HepG2 (cell line): ENCODE data around the gene AP1M1.

Experiments
- SMARCE1 ChIP-seq: fragments of 450-650 bp; IDR thresholded peaks from 2 replicates; pipeline ENCODE4 v1.6.1; 2017; ENCODE audit warnings: borderline replicate concordance
- SMYD3 ChIP-seq: sonication (generic); formaldehyde crosslinking; IDR thresholded peaks from 2 replicates; pipeline ENCODE4 v1.8.1; 2023; ENCODE audit warnings: mild to moderate bottlenecking, missing genetic modification reagents
- TGIF2 ChIP-seq: IDR thresholded peaks from 2 replicates; pipeline ENCODE4 v1.6.1; 2016; ENCODE audit warnings: control low read depth, missing compliant biosample characterization
- ZNF629 ChIP-seq: sonication (generic); formaldehyde crosslinking; conservative IDR thresholded peaks from 2 replicates; pipeline ENCODE4 v1.5.0; 2020; ENCODE audit warnings: missing genetic modification reagents
- TF ChIP-seq, protein P1 (sequence below): sonication (generic); formaldehyde crosslinking; conservative IDR thresholded peaks from 2 replicates; pipeline ENCODE4 v1.8.1; 2023; ENCODE audit warnings: missing genetic modification reagents
- TF ChIP-seq, protein P2 (sequence below): sonication (generic); formaldehyde crosslinking; IDR thresholded peaks from 2 replicates; pipeline ENCODE4 v1.5.0; 2020; ENCODE audit warnings: mild to moderate bottlenecking, missing genetic modification reagents, moderate library complexity
- TF ChIP-seq, protein P3 (sequence below): sonication (generic); formaldehyde crosslinking; IDR thresholded peaks from 2 replicates; pipeline ENCODE4 v1.5.1; 2020; ENCODE audit warnings: mild to moderate bottlenecking, missing genetic modification reagents, moderate library complexity

DNA sequence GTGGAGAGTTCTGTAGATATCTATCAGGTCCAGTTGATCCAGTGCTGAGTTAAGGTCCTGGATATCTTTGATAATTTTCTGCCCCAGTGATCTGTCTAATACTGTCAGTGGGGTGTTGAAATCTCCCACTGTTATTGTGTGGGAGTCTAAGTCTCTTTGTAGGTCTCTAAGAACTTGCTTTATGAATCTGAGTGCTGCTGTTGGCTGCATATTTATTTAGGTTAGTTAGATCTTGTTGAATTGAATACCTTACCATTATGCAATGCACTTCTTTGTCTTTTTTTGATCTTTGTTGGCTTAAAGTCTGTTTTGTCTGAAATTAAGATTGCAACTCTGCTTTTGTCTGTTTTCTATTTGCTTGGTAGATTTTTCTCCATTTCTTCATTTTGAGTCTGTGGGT lies 15.4 kb downstream of the AP1M1 start:
- TF ChIP-seq SMARCE1 (no peak), ZNF629 (CRISPR knock-in tag) (no peak), TGIF2 (CRISPR knock-in tag) (no peak), SMYD3 (CRISPR knock-in tag) (no peak)
- TF ChIP-seq, protein P1, sequence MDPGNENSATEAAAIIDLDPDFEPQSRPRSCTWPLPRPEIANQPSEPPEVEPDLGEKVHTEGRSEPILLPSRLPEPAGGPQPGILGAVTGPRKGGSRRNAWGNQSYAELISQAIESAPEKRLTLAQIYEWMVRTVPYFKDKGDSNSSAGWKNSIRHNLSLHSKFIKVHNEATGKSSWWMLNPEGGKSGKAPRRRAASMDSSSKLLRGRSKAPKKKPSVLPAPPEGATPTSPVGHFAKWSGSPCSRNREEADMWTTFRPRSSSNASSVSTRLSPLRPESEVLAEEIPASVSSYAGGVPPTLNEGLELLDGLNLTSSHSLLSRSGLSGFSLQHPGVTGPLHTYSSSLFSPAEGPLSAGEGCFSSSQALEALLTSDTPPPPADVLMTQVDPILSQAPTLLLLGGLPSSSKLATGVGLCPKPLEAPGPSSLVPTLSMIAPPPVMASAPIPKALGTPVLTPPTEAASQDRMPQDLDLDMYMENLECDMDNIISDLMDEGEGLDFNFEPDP (CRISPR knock-in tag) = no peak
- TF ChIP-seq, protein P2, sequence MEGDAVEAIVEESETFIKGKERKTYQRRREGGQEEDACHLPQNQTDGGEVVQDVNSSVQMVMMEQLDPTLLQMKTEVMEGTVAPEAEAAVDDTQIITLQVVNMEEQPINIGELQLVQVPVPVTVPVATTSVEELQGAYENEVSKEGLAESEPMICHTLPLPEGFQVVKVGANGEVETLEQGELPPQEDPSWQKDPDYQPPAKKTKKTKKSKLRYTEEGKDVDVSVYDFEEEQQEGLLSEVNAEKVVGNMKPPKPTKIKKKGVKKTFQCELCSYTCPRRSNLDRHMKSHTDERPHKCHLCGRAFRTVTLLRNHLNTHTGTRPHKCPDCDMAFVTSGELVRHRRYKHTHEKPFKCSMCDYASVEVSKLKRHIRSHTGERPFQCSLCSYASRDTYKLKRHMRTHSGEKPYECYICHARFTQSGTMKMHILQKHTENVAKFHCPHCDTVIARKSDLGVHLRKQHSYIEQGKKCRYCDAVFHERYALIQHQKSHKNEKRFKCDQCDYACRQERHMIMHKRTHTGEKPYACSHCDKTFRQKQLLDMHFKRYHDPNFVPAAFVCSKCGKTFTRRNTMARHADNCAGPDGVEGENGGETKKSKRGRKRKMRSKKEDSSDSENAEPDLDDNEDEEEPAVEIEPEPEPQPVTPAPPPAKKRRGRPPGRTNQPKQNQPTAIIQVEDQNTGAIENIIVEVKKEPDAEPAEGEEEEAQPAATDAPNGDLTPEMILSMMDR (CRISPR knock-in tag) = no peak
- TF ChIP-seq, protein P3, sequence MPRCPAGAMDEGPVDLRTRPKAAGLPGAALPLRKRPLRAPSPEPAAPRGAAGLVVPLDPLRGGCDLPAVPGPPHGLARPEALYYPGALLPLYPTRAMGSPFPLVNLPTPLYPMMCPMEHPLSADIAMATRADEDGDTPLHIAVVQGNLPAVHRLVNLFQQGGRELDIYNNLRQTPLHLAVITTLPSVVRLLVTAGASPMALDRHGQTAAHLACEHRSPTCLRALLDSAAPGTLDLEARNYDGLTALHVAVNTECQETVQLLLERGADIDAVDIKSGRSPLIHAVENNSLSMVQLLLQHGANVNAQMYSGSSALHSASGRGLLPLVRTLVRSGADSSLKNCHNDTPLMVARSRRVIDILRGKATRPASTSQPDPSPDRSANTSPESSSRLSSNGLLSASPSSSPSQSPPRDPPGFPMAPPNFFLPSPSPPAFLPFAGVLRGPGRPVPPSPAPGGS (CRISPR knock-in tag) = no peak
